H9 (cell line): ENCODE measurements around the gene PARD3. TPM values are rescaled to one million over a fixed set of nuclear protein-coding genes. Genes with fewer than 3 reads are reported as not detected.

Experiments
- DNase-seq: peaks from one replicate; pipeline ENCODE4 v3.0.0-alpha.2; 2017
- H2AFZ ChIP-seq: one replicate; pipeline ENCODE4 v1.6.1; 2013; ENCODE audit warnings: mild to moderate bottlenecking, low read length, control low read depth, moderate library complexity
- H2AK5ac ChIP-seq: 2 replicates; pipeline ENCODE4 v1.6.1; 2013; ENCODE audit warnings: low read length, control low read depth, mixed read lengths; ENCODE audit not compliant: insufficient read length
- H2BK120ac ChIP-seq: one replicate; pipeline ENCODE4 v1.6.1; 2013; ENCODE audit warnings: low read depth, mild to moderate bottlenecking, low read length, control low read depth, inconsistent platforms; ENCODE audit not compliant: poor library complexity, severe bottlenecking
- H2BK12ac ChIP-seq: 2 replicates; pipeline ENCODE4 v1.6.1; 2013; ENCODE audit warnings: low read length, control low read depth, mixed read lengths, low read depth; ENCODE audit not compliant: insufficient read length
- H2BK15ac ChIP-seq: 2 replicates; pipeline ENCODE4 v1.6.1; 2013; ENCODE audit warnings: low read depth, low read length, control low read depth
- H2BK20ac ChIP-seq: one replicate; pipeline ENCODE4 v1.6.1; 2013; ENCODE audit warnings: low read depth, mild to moderate bottlenecking, low read length, control low read depth, inconsistent platforms; ENCODE audit not compliant: poor library complexity, severe bottlenecking
- H2BK5ac ChIP-seq: 2 replicates; pipeline ENCODE4 v1.6.1; 2013; ENCODE audit warnings: low read length, control low read depth, mixed read lengths; ENCODE audit not compliant: insufficient read length
- H3K14ac ChIP-seq: 2 replicates; pipeline ENCODE4 v1.6.1; 2013; ENCODE audit warnings: low read length, control low read depth; ENCODE audit not compliant: insufficient read depth
- H3K18ac ChIP-seq: 2 replicates; pipeline ENCODE4 v1.6.1; 2013; ENCODE audit warnings: low read depth, mild to moderate bottlenecking, mixed read lengths, low read length, control low read depth; ENCODE audit not compliant: insufficient read length
- H3K23ac ChIP-seq: 2 replicates; pipeline ENCODE4 v1.6.1; 2013; ENCODE audit warnings: low read length, control low read depth, mixed read lengths, low read depth; ENCODE audit not compliant: insufficient read length
- H3K23me2 ChIP-seq: 2 replicates; pipeline ENCODE4 v1.6.1; 2013; ENCODE audit warnings: low read depth, mild to moderate bottlenecking, mixed read lengths, low read length, control low read depth; ENCODE audit not compliant: insufficient read length, poor library complexity, severe bottlenecking
- H3K27ac ChIP-seq: 2 replicates; pipeline ENCODE4 v1.5.1; 2013; ENCODE audit warnings: low read length, control low read depth, mixed read lengths, low read depth; ENCODE audit not compliant: insufficient read length
- H3K27me3 ChIP-seq: 2 replicates; pipeline ENCODE4 v1.6.1; 2013; ENCODE audit warnings: low read length, control low read depth, inconsistent platforms; ENCODE audit not compliant: insufficient read depth
- H3K4ac ChIP-seq: 2 replicates; pipeline ENCODE4 v1.6.1; 2013; ENCODE audit warnings: low read depth, mild to moderate bottlenecking, control low read depth, inconsistent platforms, low read length, moderate library complexity
- H3K4me1 ChIP-seq: 2 replicates; pipeline ENCODE4 v1.6.1; 2013; ENCODE audit warnings: low read length, control low read depth, inconsistent platforms; ENCODE audit not compliant: insufficient read depth
- H3K4me2 ChIP-seq: 2 replicates; pipeline ENCODE4 v1.6.1; 2013; ENCODE audit warnings: low read length, control low read depth, mixed read lengths; ENCODE audit not compliant: insufficient read length, insufficient read depth
- H3K56ac ChIP-seq: 2 replicates; pipeline ENCODE4 v1.6.1; 2013; ENCODE audit warnings: low read depth, mild to moderate bottlenecking, mixed read lengths, low read length, control low read depth; ENCODE audit not compliant: insufficient read length
- H3K79me1 ChIP-seq: 2 replicates; pipeline ENCODE4 v1.6.1; 2013; ENCODE audit warnings: low read depth, mild to moderate bottlenecking, moderate library complexity, low read length, control low read depth, inconsistent platforms; ENCODE audit not compliant: insufficient read depth, poor library complexity, severe bottlenecking
- H3K79me2 ChIP-seq: 2 replicates; pipeline ENCODE4 v1.6.1; 2013; ENCODE audit warnings: low read length, control low read depth, inconsistent platforms; ENCODE audit not compliant: insufficient read depth
- H3K9ac ChIP-seq: 2 replicates; pipeline ENCODE4 v1.6.1; 2013; ENCODE audit warnings: low read length, control low read depth, mixed read lengths; ENCODE audit not compliant: insufficient read length; ENCODE audit errors: extremely low read depth
- H3K9me3 ChIP-seq: one replicate; pipeline ENCODE4 v1.6.1; 2013; ENCODE audit warnings: low read depth, low read length, inconsistent platforms; ENCODE audit not compliant: control insufficient read depth
- H3T11ph ChIP-seq: one replicate; pipeline ENCODE4 v1.6.1; 2013; ENCODE audit warnings: mild to moderate bottlenecking, low read length, control low read depth, inconsistent platforms
- H4K20me1 ChIP-seq: one replicate; pipeline ENCODE4 v1.6.1; 2013; ENCODE audit not compliant: control insufficient read depth, insufficient read length, insufficient read depth
- H4K5ac ChIP-seq: 2 replicates; pipeline ENCODE4 v1.6.1; 2013; ENCODE audit warnings: low read depth, mild to moderate bottlenecking, mixed read lengths, low read length, control low read depth; ENCODE audit not compliant: insufficient read length
- H4K8ac ChIP-seq: replicated peaks from 2 replicates; pipeline ENCODE4 v1.6.1; 2013; ENCODE audit warnings: low read length, control low read depth, mixed read lengths, low read depth; ENCODE audit not compliant: insufficient read length
- H4K91ac ChIP-seq: 2 replicates; pipeline ENCODE4 v1.6.1; 2013; ENCODE audit warnings: low read depth, mild to moderate bottlenecking, moderate library complexity, mixed read lengths, low read length, control low read depth; ENCODE audit not compliant: insufficient read length
- H3K27ac Mint-ChIP-seq, 3 experiments: 2 replicates in 2 of 3; 3 replicates in 1 of 3; pipeline ENCODE4 v1.8.0; 2020 to 2021; ENCODE audit warnings: mixed read lengths in 3 of 3, mild to moderate bottlenecking in 1 of 3, moderate library complexity in 1 of 3
- H3K27me3 Mint-ChIP-seq: 2 replicates; pipeline ENCODE4 v1.8.0; 2021; ENCODE audit warnings: low read depth, mild to moderate bottlenecking, moderate library complexity, mixed read lengths
- H3K36me3 Mint-ChIP-seq, 3 experiments: 2 replicates in 2 of 3; 3 replicates in 1 of 3; pipeline ENCODE4 v1.8.0; 2020 to 2021; ENCODE audit warnings: low read depth in 3 of 3, mixed read lengths in 3 of 3; ENCODE audit not compliant: insufficient read depth in 1 of 3
- H3K4me1 Mint-ChIP-seq, 2 experiments: 2 replicates each; pipeline ENCODE4 v1.8.0; 2020; ENCODE audit warnings: mixed read lengths in 2 of 2
- H3K4me3 Mint-ChIP-seq, 2 experiments: 2 replicates in 1 of 2; 3 replicates in 1 of 2; pipeline ENCODE4 v1.8.0; 2020 to 2021; ENCODE audit warnings: mild to moderate bottlenecking in 2 of 2, mixed read lengths in 2 of 2, moderate library complexity in 1 of 2
- H3K9me3 Mint-ChIP-seq, 2 experiments: 2 replicates in 1 of 2; 3 replicates in 1 of 2; pipeline ENCODE4 v1.8.0; 2020; ENCODE audit warnings: mild to moderate bottlenecking in 2 of 2, mixed read lengths in 2 of 2, moderate library complexity in 1 of 2
- CTCF ChIP-seq: fragments of 200-600 bp; sonication (generic); conservative IDR thresholded peaks from 3 replicates; pipeline ENCODE4 v1.8.0; 2021; ENCODE audit warnings: antibody characterized with exemption, mild to moderate bottlenecking
- WGBS: extraction: QIAGEN DNeasy Blood & Tissue Kit; methylation state at CpG from one replicate; pipeline ENCODE4 v1.1.7; 2013; ENCODE audit warnings: missing lambda C conversion rate, low lambda C conversion rate, mixed read lengths; ENCODE audit not compliant: insufficient read length; ENCODE audit errors: extremely low coverage; 5-methylcytosine and 5-hydroxymethylcytosine counted together
- total RNA-seq: library from RNA; stranded (reverse); gene quantifications from 2 replicates; pipeline ENCODE4 v1.2.1, GENCODE V29; 2021

The PARD3 gene
- total RNA-seq, 1 experiment from 2014 or later, result 44.7 TPM

- H3K4me1 Mint-ChIP-seq, result peaks cover 19 to 24% of the 10 kb centered on the region in 2 experiments
- no peaks in the 10 kb centered on the region for H3K36me3 Mint-ChIP-seq
Measured at GRCh38 chr10:34624323-34625153, 190.6 kb downstream of the PARD3 start.

More at GRCh38 chr10:34624323-34625153, 190.6 kb downstream of the PARD3 start:
- H2BK5ac ChIP-seq, result no peak overlapping the region
- no peak overlapping the region for H3K27ac ChIP-seq
- H2BK12ac ChIP-seq, result no peak overlapping the region
- no peak overlapping the region for H3K18ac ChIP-seq
- H3K56ac ChIP-seq, result no peak overlapping the region
- H2AFZ ChIP-seq, result no peak overlapping the region
- H4K20me1 ChIP-seq, result no peaks in the 10 kb centered on the region
- H2BK20ac ChIP-seq, result no peak overlapping the region
- no peaks in the 10 kb centered on the region for H3K23me2 ChIP-seq
- peaks cover 2% of the 10 kb centered on the region; the same call in 1 of the 2 replicates for H3K79me2 ChIP-seq
- no peak overlapping the region for H3K4me3 Mint-ChIP-seq
- no peak overlapping the region for H3K4me2 ChIP-seq
- H3K14ac ChIP-seq, result no peak overlapping the region
- no peak overlapping the region for H2AK5ac ChIP-seq
- no peak overlapping the region for H4K91ac ChIP-seq
- H4K8ac ChIP-seq, result no peak overlapping the region
- H3K27ac Mint-ChIP-seq, result no peak overlapping the region; a peak in 1 of 7 replicates
- no peak overlapping the region for H3K9ac ChIP-seq
- H2BK120ac ChIP-seq, result no peak overlapping the region
- no peaks in the 10 kb centered on the region for H3K27me3 ChIP-seq
- H3K4ac ChIP-seq, result no peak overlapping the region
- H3K4me1 ChIP-seq, result peaks cover 5% of the 10 kb centered on the region; the same call in 1 of the 2 replicates
- no peak overlapping the region for H2BK15ac ChIP-seq
- no peaks in the 10 kb centered on the region for H3K27me3 Mint-ChIP-seq
- no peak for TF ChIP-seq CTCF
- WGBS, result no CpG with 5 or more reads among the region's 12 CpGs
- H3K9me3 ChIP-seq, result no peaks in the 10 kb centered on the region
- no peak overlapping the region for H3K23ac ChIP-seq
- H3K79me1 ChIP-seq, result no peaks in the 10 kb centered on the region
- no peak for DNase-seq
- H3K9me3 Mint-ChIP-seq, result no peaks in the 10 kb centered on the region
- no peak overlapping the region for H4K5ac ChIP-seq
- no peak overlapping the region for H3T11ph ChIP-seq
